ENCODE measurements around the gene GP2.

GRCh38 chr16:20316715-20317114 lies 10.6 kb downstream of the GP2 start:
- TF ChIP-seq CTCF (optimal IDR thresholded peaks at IDR 0.05 in 1 of 3, IDR thresholded peaks at IDR 0.05 in 1 of 3, conservative IDR thresholded peaks at IDR 0.05 in 1 of 3; ENCODE audit: extremely low read depth in 1 of 3, insufficient read depth in 2 of 3, low read length in 3 of 3) (no peak), EZH2 (IDR thresholded peaks at IDR 0.05; ENCODE audit: low read length) (no peak)

Data from keratinocyte (primary cell).